ENCODE data around the gene GLOD5. TPM values are rescaled to one million over a fixed set of nuclear protein-coding genes. Genes with fewer than 3 reads are reported as not detected.

GLOD5 gene
- total and polyA plus RNA-seq, 9 of the 15 experiments (the other 6 are each of a cell fraction or from before 2014, with no cell fraction given), result 0.27 to 4.4 (median 2.2) TPM

DNA sequence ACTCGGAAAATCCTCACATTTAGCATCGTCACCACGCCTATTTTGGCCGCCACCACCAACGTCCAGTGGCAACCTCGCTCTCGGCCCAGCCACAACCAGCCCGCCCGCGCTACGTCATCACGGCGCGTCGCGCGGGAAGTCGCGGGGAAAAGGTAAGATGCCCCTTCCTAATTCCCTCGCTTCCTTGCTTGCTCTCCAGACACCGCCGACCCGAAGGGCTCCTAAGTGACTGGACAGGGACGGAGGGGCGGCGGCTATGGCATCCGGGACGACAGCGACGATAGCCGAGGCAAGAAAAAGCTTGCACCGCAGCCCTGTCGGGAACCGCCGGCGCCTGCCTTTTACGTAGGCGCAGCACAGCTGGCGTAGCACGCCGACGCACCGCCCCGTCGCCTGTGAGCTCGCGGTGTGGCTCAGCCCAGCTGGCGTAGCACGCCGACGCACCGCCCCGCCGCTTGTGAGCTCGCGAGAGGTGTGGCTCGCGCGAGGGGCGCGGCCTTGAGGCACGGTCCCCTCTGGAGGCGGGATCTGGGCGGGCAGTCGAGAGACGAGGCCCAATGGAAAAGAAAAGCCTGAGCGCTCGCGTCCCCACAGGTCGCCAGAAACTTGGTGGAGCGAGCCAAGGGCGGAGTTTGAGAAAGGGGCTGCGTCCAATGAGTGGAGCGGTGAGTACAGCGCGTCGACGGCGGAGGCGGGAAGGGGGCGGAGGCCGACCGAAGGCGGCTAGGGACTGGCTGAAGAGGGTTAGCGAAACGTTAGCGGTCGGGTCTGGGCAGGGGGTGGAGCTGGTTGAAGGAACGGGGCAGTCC is 39.9 kb downstream of the GLOD5 start, which contains the start of gene HDAC6 (continued):
- TF ChIP-seq ZBTB8A (IDR thresholded peaks at IDR 0.05; ENCODE audit: partially characterized antibody) (no peak), THRAP3 (IDR thresholded peaks at IDR 0.05; ENCODE audit: borderline replicate concordance) (no peak), ZNF445 (CRISPR knock-in tag; IDR thresholded peaks at IDR 0.05; ENCODE audit: low read depth) (no peak), MEF2D (tag; conservative IDR thresholded peaks at IDR 0.05; ENCODE audit: low read depth) (no peak), CHCHD3 (CRISPR knock-in tag; IDR thresholded peaks at IDR 0.05) (no peak), SMAD4 (CRISPR knock-in tag; conservative IDR thresholded peaks at IDR 0.05) (peak; percentile 45), MAFK (IDR thresholded peaks at IDR 0.05; ENCODE audit: low read length) (no peak), CREB3 (tag; conservative IDR thresholded peaks at IDR 0.05; ENCODE audit: low read depth) (no peak), FOXO4 (CRISPR knock-in tag; IDR thresholded peaks at IDR 0.05) (no peak), ZFX (CRISPR knock-in tag; IDR thresholded peaks at IDR 0.05) (no peak), DMBX1 (CRISPR knock-in tag; IDR thresholded peaks at IDR 0.05; ENCODE audit: borderline replicate concordance) (no peak), ATF7 (IDR thresholded peaks at IDR 0.05) (peak; percentile 80), TAF7 (tag; IDR thresholded peaks at IDR 0.05) (no peak), ZNF644 (tag; IDR thresholded peaks at IDR 0.05; ENCODE audit: low read depth) (no peak), RAD51 (IDR thresholded peaks at IDR 0.05; ENCODE audit: borderline replicate concordance, low read depth) (no peak), HIVEP1 (CRISPR knock-in tag; IDR thresholded peaks at IDR 0.05) (no peak), FOXJ3 (CRISPR knock-in tag; IDR thresholded peaks at IDR 0.05) (no peak), HLTF (IDR thresholded peaks at IDR 0.05) (no peak), ZNF830 (CRISPR knock-in tag; IDR thresholded peaks at IDR 0.05) (no peak), TAF9B (IDR thresholded peaks at IDR 0.05; ENCODE audit: partially characterized antibody) (no peak), CBX5 (IDR thresholded peaks at IDR 0.05; ENCODE audit: borderline replicate concordance, low read depth) (no peak), ZSCAN29 (IDR thresholded peaks at IDR 0.05) (no peak), EZH2 (IDR thresholded peaks at IDR 0.05; ENCODE audit: borderline replicate concordance, low read depth, low read length) (no peak), IRF2 (CRISPR knock-in tag; IDR thresholded peaks at IDR 0.05) (no peak), RBM22 (IDR thresholded peaks at IDR 0.05; ENCODE audit: low read depth, low read length, poor library complexity, severe bottlenecking) (no peak), ZNF589 (CRISPR knock-in tag; IDR thresholded peaks at IDR 0.05; ENCODE audit: low read depth) (no peak), XRCC5 (IDR thresholded peaks at IDR 0.05; ENCODE audit: low read depth, low read length) (no peak), ZNF551 (CRISPR knock-in tag; IDR thresholded peaks at IDR 0.05) (no peak)
- TF ChIP-seq, protein P1, sequence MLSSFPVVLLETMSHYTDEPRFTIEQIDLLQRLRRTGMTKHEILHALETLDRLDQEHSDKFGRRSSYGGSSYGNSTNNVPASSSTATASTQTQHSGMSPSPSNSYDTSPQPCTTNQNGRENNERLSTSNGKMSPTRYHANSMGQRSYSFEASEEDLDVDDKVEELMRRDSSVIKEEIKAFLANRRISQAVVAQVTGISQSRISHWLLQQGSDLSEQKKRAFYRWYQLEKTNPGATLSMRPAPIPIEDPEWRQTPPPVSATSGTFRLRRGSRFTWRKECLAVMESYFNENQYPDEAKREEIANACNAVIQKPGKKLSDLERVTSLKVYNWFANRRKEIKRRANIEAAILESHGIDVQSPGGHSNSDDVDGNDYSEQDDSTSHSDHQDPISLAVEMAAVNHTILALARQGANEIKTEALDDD (IDR thresholded peaks at IDR 0.05), result peak; percentile 74; the same call in 1 of the 2 replicates
